ENCODE results near the gene CPTP. TPM values are rescaled to one million over a fixed set of nuclear protein-coding genes. Genes with fewer than 3 reads are reported as not detected.

The CPTP gene
- total and polyA plus RNA-seq, 2 of the 13 experiments (the other 11 are each of a cell fraction or from before 2014, with no cell fraction given): 5.5 to 9.3 TPM

DNA sequence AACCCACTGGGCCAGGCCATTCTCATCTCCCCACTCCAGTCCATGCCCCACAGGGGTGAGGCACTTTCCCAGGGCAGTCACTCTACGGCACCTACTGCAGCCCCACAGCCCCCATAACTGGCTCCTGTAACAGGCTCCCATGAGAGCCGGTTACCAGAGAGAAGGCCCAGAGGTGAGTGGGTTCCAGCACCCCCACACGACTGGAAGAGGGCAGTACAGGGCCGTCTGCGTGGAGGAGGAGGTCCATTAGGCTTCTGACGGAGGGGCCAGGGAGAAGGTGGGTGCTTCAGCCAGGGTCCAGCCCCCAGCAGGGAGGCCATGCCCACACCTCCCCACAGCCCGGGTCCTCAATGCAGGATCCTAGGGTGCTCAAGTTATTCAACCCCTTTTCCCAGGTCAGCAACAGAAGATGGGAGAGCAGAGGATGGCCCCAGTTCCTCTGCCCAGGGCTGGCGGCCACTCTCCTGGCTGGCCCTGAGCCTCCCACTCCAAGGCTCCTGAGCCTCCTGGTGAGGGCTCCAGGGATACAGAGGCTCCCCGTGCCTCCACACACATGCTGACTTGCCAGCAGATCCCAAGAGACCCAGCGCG lies 18.4 kb upstream of the CPTP start (continued):
- no peak for TF ChIP-seq ZNF282 (IDR thresholded peaks at IDR 0.05; ENCODE audit: partially characterized antibody)
- TF ChIP-seq HMGA1 (CRISPR knock-in tag; conservative IDR thresholded peaks at IDR 0.05): no peak
- TF ChIP-seq, protein P1, sequence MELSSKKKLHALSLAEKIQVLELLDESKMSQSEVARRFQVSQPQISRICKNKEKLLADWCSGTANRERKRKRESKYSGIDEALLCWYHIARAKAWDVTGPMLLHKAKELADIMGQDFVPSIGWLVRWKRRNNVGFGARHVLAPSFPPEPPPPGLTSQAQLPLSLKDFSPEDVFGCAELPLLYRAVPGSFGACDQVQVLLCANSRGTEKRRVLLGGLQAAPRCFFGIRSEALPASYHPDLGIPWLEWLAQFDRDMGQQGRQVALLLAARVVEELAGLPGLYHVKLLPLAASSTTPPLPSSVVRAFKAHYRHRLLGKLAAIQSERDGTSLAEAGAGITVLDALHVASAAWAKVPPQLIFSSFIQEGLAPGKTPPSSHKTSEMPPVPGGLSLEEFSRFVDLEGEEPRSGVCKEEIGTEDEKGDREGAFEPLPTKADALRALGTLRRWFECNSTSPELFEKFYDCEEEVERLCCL (CRISPR knock-in tag; IDR thresholded peaks at IDR 0.05; ENCODE audit: borderline replicate concordance): no peak
- TF ChIP-seq ZC3H13 (CRISPR knock-in tag; IDR thresholded peaks at IDR 0.05): peak; percentile 22; the same call in 1 of the 2 replicates
- 0 out of 2 replicates have a peak, but pooled peaks have one; percentile 28 for TF ChIP-seq GLI4 (CRISPR knock-in tag; IDR thresholded peaks at IDR 0.05; ENCODE audit: borderline replicate concordance)
- TF ChIP-seq CEBPZ (IDR thresholded peaks at IDR 0.05; ENCODE audit: low read length): no peak
- TF ChIP-seq FOXK1 (CRISPR knock-in tag; IDR thresholded peaks at IDR 0.05; ENCODE audit: borderline replicate concordance, low read depth): no peak
- no peak for TF ChIP-seq ZFP1 (CRISPR knock-in tag; IDR thresholded peaks at IDR 0.05)
- TF ChIP-seq CBX1 (IDR thresholded peaks at IDR 0.05; ENCODE audit: low read depth): no peak
- no peak for TF ChIP-seq ZNF691 (CRISPR knock-in tag; IDR thresholded peaks at IDR 0.05; ENCODE audit: borderline replicate concordance, low read depth)
- TF ChIP-seq ZNF597 (CRISPR knock-in tag; IDR thresholded peaks at IDR 0.05): no peak
- no peak for TF ChIP-seq NONO (IDR thresholded peaks at IDR 0.05)
- TF ChIP-seq NONO (CRISPR knock-in tag; conservative IDR thresholded peaks at IDR 0.05): no peak
- 0 out of 2 replicates have a peak, but pooled peaks have one; percentile 2 for TF ChIP-seq POLR2AphosphoS5 (IDR thresholded peaks at IDR 0.05; ENCODE audit: low read depth, low read length)
- no peak for TF ChIP-seq NFE2L2 (IDR thresholded peaks at IDR 0.05; ENCODE audit: low read length)
- TF ChIP-seq SCMH1 (CRISPR knock-in tag; IDR thresholded peaks at IDR 0.05; ENCODE audit: borderline replicate concordance): no peak
- TF ChIP-seq, protein P2, sequence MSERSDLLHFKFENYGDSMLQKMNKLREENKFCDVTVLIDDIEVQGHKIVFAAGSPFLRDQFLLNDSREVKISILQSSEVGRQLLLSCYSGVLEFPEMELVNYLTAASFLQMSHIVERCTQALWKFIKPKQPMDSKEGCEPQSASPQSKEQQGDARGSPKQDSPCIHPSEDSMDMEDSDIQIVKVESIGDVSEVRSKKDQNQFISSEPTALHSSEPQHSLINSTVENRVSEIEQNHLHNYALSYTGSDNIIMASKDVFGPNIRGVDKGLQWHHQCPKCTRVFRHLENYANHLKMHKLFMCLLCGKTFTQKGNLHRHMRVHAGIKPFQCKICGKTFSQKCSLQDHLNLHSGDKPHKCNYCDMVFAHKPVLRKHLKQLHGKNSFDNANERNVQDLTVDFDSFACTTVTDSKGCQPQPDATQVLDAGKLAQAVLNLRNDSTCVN (CRISPR knock-in tag; IDR thresholded peaks at IDR 0.05; ENCODE audit: borderline replicate concordance): no peak
- no peak for TF ChIP-seq SRF (IDR thresholded peaks at IDR 0.05; ENCODE audit: low read depth, low read length)
- TF ChIP-seq HNF4A (CRISPR knock-in tag; IDR thresholded peaks at IDR 0.05): no peak
- no peak for TF ChIP-seq UBTF (CRISPR knock-in tag; IDR thresholded peaks at IDR 0.05)
